Measurements from ENCODE around the gene QKI.

DNA sequence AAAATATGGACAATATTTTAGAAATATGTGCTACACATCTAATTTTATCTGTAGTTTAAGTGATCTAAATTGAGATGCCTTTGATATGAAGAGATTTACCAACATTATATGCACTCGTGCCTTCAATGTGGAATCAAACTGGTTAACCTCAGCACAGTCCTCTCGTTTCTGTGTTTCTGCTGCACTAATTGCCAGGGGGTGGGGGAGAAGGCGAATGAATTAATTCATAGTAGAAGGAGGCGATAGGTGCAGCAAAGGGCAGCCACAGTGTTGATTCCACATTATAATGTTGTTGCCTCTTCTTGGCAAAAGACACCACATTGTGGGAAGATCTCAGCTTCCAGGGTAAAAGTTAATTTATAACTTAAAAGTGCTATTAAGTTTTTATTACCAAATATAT lies 161.6 kb downstream of the QKI start:
- TF ChIP-seq, protein P1, sequence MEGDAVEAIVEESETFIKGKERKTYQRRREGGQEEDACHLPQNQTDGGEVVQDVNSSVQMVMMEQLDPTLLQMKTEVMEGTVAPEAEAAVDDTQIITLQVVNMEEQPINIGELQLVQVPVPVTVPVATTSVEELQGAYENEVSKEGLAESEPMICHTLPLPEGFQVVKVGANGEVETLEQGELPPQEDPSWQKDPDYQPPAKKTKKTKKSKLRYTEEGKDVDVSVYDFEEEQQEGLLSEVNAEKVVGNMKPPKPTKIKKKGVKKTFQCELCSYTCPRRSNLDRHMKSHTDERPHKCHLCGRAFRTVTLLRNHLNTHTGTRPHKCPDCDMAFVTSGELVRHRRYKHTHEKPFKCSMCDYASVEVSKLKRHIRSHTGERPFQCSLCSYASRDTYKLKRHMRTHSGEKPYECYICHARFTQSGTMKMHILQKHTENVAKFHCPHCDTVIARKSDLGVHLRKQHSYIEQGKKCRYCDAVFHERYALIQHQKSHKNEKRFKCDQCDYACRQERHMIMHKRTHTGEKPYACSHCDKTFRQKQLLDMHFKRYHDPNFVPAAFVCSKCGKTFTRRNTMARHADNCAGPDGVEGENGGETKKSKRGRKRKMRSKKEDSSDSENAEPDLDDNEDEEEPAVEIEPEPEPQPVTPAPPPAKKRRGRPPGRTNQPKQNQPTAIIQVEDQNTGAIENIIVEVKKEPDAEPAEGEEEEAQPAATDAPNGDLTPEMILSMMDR (tag by site-specific recombination; IDR thresholded peaks at IDR 0.05) = no peak
- TF ChIP-seq, protein P2, sequence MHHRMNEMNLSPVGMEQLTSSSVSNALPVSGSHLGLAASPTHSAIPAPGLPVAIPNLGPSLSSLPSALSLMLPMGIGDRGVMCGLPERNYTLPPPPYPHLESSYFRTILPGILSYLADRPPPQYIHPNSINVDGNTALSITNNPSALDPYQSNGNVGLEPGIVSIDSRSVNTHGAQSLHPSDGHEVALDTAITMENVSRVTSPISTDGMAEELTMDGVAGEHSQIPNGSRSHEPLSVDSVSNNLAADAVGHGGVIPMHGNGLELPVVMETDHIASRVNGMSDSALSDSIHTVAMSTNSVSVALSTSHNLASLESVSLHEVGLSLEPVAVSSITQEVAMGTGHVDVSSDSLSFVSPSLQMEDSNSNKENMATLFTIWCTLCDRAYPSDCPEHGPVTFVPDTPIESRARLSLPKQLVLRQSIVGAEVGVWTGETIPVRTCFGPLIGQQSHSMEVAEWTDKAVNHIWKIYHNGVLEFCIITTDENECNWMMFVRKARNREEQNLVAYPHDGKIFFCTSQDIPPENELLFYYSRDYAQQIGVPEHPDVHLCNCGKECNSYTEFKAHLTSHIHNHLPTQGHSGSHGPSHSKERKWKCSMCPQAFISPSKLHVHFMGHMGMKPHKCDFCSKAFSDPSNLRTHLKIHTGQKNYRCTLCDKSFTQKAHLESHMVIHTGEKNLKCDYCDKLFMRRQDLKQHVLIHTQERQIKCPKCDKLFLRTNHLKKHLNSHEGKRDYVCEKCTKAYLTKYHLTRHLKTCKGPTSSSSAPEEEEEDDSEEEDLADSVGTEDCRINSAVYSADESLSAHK (tag by site-specific recombination; IDR thresholded peaks at IDR 0.05) = no peak
- TF ChIP-seq ZBTB1 (tag by site-specific recombination; IDR thresholded peaks at IDR 0.05) (no peak), ZNF791 (tag by site-specific recombination; IDR thresholded peaks at IDR 0.05) (no peak), EGR2 (tag by site-specific recombination; IDR thresholded peaks at IDR 0.05; ENCODE audit: low read depth) (no peak), ZNF184 (tag by site-specific recombination; IDR thresholded peaks at IDR 0.05) (no peak), ZNF211 (tag by site-specific recombination; IDR thresholded peaks at IDR 0.05; ENCODE audit: low read depth) (no peak), ZNF785 (tag by site-specific recombination; IDR thresholded peaks at IDR 0.05) (no peak), ZNF416 (tag by site-specific recombination; IDR thresholded peaks at IDR 0.05) (no peak), ZNF571 (tag by site-specific recombination; IDR thresholded peaks at IDR 0.05) (no peak), ZNF501 (tag by site-specific recombination; IDR thresholded peaks at IDR 0.05) (no peak), ZNF37A (tag by site-specific recombination; IDR thresholded peaks at IDR 0.05) (no peak)
- TF ChIP-seq, protein P3, sequence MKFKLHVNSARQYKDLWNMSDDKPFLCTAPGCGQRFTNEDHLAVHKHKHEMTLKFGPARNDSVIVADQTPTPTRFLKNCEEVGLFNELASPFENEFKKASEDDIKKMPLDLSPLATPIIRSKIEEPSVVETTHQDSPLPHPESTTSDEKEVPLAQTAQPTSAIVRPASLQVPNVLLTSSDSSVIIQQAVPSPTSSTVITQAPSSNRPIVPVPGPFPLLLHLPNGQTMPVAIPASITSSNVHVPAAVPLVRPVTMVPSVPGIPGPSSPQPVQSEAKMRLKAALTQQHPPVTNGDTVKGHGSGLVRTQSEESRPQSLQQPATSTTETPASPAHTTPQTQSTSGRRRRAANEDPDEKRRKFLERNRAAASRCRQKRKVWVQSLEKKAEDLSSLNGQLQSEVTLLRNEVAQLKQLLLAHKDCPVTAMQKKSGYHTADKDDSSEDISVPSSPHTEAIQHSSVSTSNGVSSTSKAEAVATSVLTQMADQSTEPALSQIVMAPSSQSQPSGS (tag by site-specific recombination; IDR thresholded peaks at IDR 0.05; ENCODE audit: low read depth) = no peak

All from HEK293 (cell line).